AG10803 (cell line): ENCODE measurements around the gene CD6.

Experiments used
- DNase-seq: peaks from one replicate; pipeline ENCODE4 v3.0.0; 2010; ENCODE audit warnings: low read depth
- H3K4me3 ChIP-seq: 2 replicates; pipeline ENCODE4 v1.5.1; 2011; ENCODE audit warnings: mild to moderate bottlenecking, low read length, control low read depth
- TF ChIP-seq, protein P1 (sequence below): conservative IDR thresholded peaks from 2 replicates; pipeline ENCODE4 v1.5.1; 2011; ENCODE audit warnings: mild to moderate bottlenecking, low read length, control low read depth, inconsistent platforms

Gene CD6

GRCh38 chr11:61032824-61033223 is 61.3 kb downstream of the CD6 start:
- no peak overlapping the region for H3K4me3 ChIP-seq
- TF ChIP-seq, protein P1, sequence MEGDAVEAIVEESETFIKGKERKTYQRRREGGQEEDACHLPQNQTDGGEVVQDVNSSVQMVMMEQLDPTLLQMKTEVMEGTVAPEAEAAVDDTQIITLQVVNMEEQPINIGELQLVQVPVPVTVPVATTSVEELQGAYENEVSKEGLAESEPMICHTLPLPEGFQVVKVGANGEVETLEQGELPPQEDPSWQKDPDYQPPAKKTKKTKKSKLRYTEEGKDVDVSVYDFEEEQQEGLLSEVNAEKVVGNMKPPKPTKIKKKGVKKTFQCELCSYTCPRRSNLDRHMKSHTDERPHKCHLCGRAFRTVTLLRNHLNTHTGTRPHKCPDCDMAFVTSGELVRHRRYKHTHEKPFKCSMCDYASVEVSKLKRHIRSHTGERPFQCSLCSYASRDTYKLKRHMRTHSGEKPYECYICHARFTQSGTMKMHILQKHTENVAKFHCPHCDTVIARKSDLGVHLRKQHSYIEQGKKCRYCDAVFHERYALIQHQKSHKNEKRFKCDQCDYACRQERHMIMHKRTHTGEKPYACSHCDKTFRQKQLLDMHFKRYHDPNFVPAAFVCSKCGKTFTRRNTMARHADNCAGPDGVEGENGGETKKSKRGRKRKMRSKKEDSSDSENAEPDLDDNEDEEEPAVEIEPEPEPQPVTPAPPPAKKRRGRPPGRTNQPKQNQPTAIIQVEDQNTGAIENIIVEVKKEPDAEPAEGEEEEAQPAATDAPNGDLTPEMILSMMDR: no peak
- DNase-seq: no peak

DNA sequence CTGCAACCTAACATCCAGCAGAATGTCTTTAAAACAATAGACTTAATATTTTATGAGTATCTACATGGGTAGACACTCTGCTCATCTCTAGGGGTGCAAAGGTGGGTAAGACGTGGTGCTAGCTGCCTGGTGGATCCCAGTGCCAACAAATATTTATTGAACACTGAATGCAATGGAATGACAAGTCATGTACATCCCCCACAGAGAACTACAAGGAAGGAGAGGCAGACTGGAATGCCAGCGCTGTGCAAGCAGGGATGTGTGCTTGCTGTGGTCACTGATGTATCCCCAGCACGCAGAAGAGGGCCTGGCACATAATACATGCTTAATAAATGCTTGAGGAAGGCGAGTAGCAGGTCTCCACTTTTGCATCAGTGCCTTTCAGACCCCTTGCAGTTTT is 61.9 kb downstream of the CD6 start:
- TF ChIP-seq, protein P1: no peak
- no peak overlapping the region for H3K4me3 ChIP-seq
- no peak for DNase-seq

GRCh38 chr11:61034111-61034510 is 62.6 kb downstream of the CD6 start:
- no peak for DNase-seq
- TF ChIP-seq, protein P1: no peak

GRCh38 chr11:61034704-61035525 is 63.4 kb downstream of the CD6 start:
- no peak overlapping the region for H3K4me3 ChIP-seq
- no peak for DNase-seq
- TF ChIP-seq, protein P1: no peak

More at GRCh38 chr11:61034111-61034510, 62.6 kb downstream of the CD6 start:
- no peak overlapping the region for H3K4me3 ChIP-seq

DNA sequence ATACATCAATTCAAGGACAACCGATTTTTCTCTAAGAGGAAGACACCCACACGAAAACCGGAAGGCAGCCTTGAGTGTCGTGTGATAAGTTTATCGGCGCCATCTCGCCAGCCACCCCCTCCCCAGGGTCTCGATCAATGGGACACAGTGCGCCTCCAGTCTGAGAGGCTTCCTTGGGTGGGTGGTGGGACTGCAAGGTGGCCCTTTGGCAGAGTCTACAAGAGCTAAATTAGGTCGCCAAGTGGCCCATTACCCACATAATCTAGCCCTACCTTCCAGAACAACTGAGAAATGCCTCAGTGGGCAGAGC is 64.0 kb downstream of the CD6 start:
- TF ChIP-seq, protein P1: no peak
- H3K4me3 ChIP-seq: no peak overlapping the region
- no peak for DNase-seq

DNA sequence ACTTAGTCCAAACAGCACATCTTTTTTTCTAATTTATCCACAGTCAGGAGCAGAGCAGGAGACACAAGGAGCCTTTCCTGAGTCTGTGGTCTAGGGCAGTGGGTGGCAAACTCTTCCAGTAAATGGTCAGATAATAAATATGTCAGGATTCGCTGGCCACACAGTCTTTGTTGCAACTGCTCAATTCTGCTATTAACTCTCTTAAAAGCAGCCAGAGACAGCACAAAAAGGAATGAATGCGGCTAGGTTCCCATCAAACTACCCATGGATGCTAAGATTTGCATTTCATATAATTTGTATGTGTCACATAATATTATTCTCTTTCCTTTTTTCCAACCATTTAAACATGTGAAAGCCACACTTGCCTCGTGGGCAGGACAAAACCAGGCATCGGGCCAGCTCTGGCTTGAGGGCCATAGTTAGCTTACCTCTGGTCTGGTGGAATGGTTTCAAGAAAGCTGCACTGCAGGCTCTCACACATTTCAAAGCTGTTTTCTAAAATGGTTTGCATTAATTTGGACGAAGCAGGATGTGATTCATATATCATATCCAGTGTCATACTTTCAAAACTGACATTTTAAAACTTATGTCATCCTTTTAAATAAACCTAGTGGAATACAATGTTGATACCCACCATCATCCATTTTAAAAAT is 66.1 kb downstream of the CD6 start:
- no peak overlapping the region for H3K4me3 ChIP-seq
- no peak for DNase-seq
- TF ChIP-seq, protein P1: no peak

DNA sequence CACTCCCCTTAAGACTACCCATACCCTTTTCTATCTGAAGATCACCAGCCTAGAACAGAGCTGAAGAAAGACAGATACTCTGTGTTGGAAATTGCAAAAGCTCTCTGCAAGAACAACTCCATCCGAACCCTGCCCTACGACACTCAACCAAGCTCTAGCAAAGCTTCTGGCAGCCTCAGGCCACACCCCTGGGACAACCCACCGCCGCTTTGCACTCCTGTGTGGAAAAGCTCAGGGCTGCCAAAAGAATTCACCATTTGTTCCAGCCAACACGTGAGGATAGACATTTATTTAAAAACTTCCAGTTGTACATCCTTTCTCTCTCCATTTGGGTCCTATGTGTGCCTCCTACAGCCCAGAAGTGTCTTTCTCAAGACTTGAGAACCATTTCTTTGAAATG is 68.4 kb downstream of the CD6 start:
- H3K4me3 ChIP-seq: no peak overlapping the region
- TF ChIP-seq, protein P1: no peak
- DNase-seq: no peak
